ENCODE data around the gene CPED1.

The CPED1 gene

DNA sequence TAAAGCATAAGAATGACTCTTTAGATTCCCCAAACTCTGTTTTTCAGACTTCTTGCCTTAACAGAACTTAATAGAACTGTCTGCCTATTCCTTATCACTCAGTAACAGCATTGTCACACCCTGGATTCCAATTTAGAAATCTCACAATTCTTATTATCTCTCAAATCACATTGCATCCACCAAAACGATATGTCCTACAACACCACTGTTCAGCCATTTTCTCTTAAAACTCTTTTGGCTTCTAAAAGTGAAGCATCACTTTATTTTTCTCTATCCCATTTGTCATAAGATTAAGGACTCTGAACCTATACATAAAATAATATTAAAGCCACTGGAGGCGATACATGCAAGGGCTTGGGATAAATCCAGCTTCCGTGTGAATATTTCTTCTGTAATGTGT, 1.2 kb upstream of the CPED1 start:
- DNase-seq (ENCODE audit: insufficient read length, low spot score) (no peak), FAIRE-seq (no peak)
- TF ChIP-seq, protein P1, sequence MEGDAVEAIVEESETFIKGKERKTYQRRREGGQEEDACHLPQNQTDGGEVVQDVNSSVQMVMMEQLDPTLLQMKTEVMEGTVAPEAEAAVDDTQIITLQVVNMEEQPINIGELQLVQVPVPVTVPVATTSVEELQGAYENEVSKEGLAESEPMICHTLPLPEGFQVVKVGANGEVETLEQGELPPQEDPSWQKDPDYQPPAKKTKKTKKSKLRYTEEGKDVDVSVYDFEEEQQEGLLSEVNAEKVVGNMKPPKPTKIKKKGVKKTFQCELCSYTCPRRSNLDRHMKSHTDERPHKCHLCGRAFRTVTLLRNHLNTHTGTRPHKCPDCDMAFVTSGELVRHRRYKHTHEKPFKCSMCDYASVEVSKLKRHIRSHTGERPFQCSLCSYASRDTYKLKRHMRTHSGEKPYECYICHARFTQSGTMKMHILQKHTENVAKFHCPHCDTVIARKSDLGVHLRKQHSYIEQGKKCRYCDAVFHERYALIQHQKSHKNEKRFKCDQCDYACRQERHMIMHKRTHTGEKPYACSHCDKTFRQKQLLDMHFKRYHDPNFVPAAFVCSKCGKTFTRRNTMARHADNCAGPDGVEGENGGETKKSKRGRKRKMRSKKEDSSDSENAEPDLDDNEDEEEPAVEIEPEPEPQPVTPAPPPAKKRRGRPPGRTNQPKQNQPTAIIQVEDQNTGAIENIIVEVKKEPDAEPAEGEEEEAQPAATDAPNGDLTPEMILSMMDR (IDR thresholded peaks at IDR 0.05; ENCODE audit: insufficient read depth, missing control alignments): no peak

DNA sequence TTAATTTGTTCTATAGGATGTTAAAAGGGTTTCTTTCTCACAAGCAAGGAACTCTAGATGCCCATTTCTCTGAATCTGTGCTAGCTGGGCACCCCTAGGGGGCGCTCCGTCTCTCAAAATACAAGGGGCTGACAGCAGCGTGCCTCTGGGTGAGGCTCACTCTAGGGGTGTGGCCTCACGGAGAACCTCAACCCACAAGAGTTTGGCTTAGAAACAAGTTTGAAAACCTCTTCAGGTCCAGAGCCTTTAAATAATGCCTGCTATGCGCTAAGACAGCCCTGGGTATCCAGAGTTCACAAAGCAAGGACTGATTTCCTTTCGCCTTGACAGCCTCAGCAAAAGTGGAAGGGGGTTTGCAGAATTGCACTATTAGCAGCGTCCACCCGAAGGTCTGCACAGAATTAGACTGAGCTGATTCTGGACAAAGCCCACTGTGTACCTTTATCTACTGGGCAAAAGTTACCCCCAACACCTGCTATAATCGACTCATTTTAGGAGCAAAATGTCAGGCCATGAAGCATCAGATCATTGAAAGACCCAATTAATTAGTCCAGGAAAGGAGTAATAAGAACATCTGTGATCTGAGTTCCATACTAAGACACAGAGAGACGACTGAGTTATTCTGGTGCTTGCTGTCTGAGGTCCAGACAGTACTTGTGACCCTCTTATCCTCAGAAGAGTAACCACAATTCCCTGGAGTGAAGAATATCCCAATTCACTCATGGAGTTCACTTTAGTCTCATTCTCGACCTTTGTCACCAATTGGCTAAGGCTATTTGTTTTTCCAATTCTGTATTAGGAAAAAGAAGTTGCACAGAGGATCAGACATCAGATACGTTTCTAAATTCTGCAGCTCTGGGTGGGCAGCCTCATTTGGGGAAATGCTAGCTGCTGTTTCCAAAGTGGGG, 574 bp upstream of the CPED1 start:
- TF ChIP-seq, protein P1 (IDR thresholded peaks at IDR 0.05; ENCODE audit: insufficient read depth, missing control alignments): peak; percentile 96
- DNase-seq (ENCODE audit: insufficient read length, low spot score): peak; percentile 19
- FAIRE-seq: no peak

DNA sequence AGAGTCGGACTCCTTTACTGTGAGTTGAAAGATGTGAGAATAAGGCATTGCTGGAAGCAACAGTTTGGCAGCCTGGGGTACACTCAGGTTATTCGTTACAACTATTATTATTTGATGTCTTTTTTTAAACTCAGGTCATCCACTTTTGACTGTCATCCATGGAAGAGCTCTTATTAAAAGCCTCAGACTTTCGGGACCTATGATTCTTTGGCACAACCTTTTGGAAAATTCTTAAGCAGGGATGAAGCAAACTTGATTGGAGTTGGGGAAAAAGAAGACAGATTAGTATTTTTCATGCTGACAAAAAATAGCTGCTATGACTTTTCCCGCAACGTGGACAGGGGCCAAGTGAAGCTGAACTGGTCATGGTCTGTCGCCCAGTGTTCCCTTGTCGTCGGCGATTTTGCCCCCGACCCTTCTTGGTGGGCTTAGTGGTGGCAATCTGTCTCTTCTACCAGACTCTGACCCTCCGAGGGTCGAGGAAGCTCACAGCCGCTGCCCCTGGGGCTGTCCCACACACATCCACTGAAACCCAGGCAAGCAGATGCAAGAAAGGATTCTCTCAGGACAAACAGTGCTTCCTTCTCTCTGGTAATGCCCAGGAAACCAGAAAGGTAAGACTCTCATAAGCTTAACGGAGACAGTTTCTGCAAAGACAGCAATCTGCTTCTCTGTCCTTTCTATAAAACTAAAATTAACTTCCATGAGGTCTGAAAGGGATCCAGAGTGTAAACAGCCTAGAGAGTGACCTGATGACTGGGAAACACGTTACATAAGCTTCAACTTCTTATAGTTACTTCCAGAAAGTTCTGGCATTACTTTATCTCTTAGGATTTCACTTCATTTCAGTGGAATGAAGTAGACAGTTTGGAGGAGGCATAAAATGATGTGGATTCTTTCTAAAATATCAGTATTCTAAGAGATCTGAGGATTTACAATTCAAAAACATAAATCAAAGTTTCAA, 1.0 kb downstream of the CPED1 start:
- TF ChIP-seq, protein P1 (IDR thresholded peaks at IDR 0.05; ENCODE audit: insufficient read depth, missing control alignments): no peak
- DNase-seq (ENCODE audit: insufficient read length, low spot score) (no peak), FAIRE-seq (no peak)

DNA sequence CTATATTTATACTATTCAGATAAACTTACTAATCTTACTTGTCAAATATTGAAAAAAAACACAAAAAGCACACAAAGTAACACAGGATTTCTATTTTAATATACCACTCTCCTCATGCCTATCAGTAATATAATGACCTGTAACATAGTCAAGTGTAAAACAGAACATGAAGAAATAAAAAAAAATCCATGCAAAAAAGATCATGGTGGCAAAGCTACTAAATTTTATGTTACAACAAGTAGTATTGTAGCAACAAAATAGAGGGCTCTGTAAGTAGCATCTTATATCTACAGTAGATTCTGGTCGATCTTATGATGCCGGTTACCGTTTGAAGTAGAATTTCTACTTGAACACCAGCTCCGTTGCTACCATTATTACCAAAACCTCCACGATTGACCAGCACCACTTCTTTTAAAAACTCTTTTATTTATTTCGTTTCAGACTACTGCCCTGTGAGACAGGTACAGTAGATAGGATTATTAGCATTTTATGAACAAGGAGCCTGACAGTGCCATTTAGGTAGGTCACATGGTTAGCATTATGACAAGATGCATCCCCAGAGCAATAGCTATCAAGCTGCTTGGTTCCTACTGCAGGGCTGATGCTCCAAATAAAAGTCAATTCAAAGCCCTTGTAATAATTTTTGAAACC, 2.1 kb downstream of the CPED1 start:
- DNase-seq (ENCODE audit: insufficient read length, low spot score): no peak
- TF ChIP-seq, protein P1 (IDR thresholded peaks at IDR 0.05; ENCODE audit: insufficient read depth, missing control alignments): no peak
- no peak for FAIRE-seq

DNA sequence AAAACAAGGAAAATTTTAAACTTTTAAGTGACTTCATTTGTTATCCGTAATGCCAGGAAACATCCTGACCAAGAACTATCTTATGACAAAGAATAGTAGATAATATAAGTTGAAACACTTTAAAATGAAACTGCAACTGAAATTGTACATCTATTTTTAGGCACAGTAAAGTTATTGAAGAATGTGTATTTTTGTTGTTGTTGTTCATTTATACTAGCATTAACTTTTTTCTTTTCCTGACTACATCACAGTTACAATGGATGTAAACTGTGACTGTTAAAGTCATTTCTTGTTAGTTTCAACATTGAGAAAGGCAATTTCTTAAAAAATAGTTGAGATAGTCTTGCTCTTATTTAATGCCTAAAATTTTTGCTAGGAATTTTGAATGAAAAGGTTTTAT, 2.6 kb downstream of the CPED1 start:
- DNase-seq (ENCODE audit: insufficient read length, low spot score): no peak
- TF ChIP-seq, protein P1 (IDR thresholded peaks at IDR 0.05; ENCODE audit: insufficient read depth, missing control alignments): no peak
- FAIRE-seq: no peak

DNA sequence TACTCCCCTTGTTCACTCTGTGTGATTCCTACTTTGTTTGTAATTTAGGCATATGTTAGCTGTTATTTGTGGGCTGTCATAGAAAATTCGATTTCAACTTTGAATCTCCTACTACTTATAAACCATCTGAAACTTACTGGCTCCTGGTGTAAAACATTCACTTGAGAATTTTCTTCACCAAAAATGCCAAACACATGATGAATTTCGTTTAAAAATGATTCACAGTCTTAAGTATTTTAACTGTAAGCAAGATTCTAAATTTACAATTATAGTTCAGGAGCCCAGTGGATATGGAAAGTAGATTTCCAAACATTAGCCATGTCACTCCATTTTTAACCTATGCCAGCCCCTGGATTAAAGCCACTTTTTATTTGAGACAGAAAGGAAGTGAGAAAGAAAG, 3.1 kb downstream of the CPED1 start:
- no peak for DNase-seq (ENCODE audit: insufficient read length, low spot score)
- FAIRE-seq: no peak
- TF ChIP-seq, protein P1 (IDR thresholded peaks at IDR 0.05; ENCODE audit: insufficient read depth, missing control alignments): no peak
